Measurements from ENCODE around the gene FBXO4. TPM values are rescaled to one million over a fixed set of nuclear protein-coding genes. Genes with fewer than 3 reads are reported as not detected.

FBXO4 gene
- total and polyA plus RNA-seq, 2 of the 8 experiments (the other 6 are each of a cell fraction or from before 2014, with no cell fraction given), result 0.60 to 0.88 TPM

- TF ChIP-seq, protein P1, sequence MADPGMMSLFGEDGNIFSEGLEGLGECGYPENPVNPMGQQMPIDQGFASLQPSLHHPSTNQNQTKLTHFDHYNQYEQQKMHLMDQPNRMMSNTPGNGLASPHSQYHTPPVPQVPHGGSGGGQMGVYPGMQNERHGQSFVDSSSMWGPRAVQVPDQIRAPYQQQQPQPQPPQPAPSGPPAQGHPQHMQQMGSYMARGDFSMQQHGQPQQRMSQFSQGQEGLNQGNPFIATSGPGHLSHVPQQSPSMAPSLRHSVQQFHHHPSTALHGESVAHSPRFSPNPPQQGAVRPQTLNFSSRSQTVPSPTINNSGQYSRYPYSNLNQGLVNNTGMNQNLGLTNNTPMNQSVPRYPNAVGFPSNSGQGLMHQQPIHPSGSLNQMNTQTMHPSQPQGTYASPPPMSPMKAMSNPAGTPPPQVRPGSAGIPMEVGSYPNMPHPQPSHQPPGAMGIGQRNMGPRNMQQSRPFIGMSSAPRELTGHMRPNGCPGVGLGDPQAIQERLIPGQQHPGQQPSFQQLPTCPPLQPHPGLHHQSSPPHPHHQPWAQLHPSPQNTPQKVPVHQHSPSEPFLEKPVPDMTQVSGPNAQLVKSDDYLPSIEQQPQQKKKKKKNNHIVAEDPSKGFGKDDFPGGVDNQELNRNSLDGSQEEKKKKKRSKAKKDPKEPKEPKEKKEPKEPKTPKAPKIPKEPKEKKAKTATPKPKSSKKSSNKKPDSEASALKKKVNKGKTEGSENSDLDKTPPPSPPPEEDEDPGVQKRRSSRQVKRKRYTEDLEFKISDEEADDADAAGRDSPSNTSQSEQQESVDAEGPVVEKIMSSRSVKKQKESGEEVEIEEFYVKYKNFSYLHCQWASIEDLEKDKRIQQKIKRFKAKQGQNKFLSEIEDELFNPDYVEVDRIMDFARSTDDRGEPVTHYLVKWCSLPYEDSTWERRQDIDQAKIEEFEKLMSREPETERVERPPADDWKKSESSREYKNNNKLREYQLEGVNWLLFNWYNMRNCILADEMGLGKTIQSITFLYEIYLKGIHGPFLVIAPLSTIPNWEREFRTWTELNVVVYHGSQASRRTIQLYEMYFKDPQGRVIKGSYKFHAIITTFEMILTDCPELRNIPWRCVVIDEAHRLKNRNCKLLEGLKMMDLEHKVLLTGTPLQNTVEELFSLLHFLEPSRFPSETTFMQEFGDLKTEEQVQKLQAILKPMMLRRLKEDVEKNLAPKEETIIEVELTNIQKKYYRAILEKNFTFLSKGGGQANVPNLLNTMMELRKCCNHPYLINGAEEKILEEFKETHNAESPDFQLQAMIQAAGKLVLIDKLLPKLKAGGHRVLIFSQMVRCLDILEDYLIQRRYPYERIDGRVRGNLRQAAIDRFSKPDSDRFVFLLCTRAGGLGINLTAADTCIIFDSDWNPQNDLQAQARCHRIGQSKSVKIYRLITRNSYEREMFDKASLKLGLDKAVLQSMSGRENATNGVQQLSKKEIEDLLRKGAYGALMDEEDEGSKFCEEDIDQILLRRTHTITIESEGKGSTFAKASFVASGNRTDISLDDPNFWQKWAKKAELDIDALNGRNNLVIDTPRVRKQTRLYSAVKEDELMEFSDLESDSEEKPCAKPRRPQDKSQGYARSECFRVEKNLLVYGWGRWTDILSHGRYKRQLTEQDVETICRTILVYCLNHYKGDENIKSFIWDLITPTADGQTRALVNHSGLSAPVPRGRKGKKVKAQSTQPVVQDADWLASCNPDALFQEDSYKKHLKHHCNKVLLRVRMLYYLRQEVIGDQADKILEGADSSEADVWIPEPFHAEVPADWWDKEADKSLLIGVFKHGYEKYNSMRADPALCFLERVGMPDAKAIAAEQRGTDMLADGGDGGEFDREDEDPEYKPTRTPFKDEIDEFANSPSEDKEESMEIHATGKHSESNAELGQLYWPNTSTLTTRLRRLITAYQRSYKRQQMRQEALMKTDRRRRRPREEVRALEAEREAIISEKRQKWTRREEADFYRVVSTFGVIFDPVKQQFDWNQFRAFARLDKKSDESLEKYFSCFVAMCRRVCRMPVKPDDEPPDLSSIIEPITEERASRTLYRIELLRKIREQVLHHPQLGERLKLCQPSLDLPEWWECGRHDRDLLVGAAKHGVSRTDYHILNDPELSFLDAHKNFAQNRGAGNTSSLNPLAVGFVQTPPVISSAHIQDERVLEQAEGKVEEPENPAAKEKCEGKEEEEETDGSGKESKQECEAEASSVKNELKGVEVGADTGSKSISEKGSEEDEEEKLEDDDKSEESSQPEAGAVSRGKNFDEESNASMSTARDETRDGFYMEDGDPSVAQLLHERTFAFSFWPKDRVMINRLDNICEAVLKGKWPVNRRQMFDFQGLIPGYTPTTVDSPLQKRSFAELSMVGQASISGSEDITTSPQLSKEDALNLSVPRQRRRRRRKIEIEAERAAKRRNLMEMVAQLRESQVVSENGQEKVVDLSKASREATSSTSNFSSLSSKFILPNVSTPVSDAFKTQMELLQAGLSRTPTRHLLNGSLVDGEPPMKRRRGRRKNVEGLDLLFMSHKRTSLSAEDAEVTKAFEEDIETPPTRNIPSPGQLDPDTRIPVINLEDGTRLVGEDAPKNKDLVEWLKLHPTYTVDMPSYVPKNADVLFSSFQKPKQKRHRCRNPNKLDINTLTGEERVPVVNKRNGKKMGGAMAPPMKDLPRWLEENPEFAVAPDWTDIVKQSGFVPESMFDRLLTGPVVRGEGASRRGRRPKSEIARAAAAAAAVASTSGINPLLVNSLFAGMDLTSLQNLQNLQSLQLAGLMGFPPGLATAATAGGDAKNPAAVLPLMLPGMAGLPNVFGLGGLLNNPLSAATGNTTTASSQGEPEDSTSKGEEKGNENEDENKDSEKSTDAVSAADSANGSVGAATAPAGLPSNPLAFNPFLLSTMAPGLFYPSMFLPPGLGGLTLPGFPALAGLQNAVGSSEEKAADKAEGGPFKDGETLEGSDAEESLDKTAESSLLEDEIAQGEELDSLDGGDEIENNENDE (IDR thresholded peaks at IDR 0.05; ENCODE audit: insufficient replicate concordance, low read length), result no peak
- TF ChIP-seq TCF12 (IDR thresholded peaks at IDR 0.05; ENCODE audit: low read depth, low read length) (no peak), SP1 (IDR thresholded peaks at IDR 0.05; ENCODE audit: low read depth, low read length) (no peak), RXRA (IDR thresholded peaks at IDR 0.05; ENCODE audit: insufficient read depth, low read depth, low read length) (no peak)
Measured at GRCh38 chr5:41921874-41922273, 3.2 kb upstream of the FBXO4 start (continued).

All from H1 (cell line).